HCT116 (cell line): Measurements from ENCODE around the gene CAMK1D. TPM values are rescaled to one million over a fixed set of nuclear protein-coding genes. Genes with fewer than 3 reads are reported as not detected.

Experiments
- ATAC-seq: fragments of 200-7000 bp; cut with Tn5 transposase; 2 replicates; pipeline ENCODE4 v1.9.1; 2020; ENCODE audit warnings: mild to moderate bottlenecking, moderate library complexity
- BruUV-seq: library from RNA; stranded (reverse); fragments of 400-500 nt; replicated peaks from 2 replicates; lab custom pipeline; 2021; lab: Mats Ljungman, UMichigan
- CTCF ChIA-PET: fragments of 300-600 bp; sonication (Branson Sonifier 250); formaldehyde crosslinking; loops from one replicate; lab custom pipeline; 2021; ENCODE audit warnings: antibody characterized with exemption; lab: Charles Lee
- POLR2A ChIA-PET: fragments of 300-600, 350-600 bp; sonication (Branson Sonifier 250); formaldehyde crosslinking; loops from one replicate; lab custom pipeline; 2021; ENCODE audit warnings: antibody characterized with exemption; lab: Charles Lee
- RAD21 ChIA-PET, 2 experiments: fragments of 300-600 bp; sonication (Branson Sonifier 250); formaldehyde crosslinking; loops; one replicate each; lab custom pipeline; 2023; ENCODE audit warnings: low total read pairs in 2 of 2; ENCODE audit not compliant: uncharacterized antibody in 2 of 2, unreplicated experiment in 2 of 2, low non-redundant PET in 1 of 2; lab: Charles Lee
- DNase-seq: peaks from one replicate; pipeline ENCODE4 v3.0.0-alpha.2; 2010; ENCODE audit warnings: low read depth, low spot score
- H2AFZ ChIP-seq: fragments of 200-600 bp; shearing (Covaris generic), sonication (generic); 2 replicates; pipeline ENCODE4 v1.6.1; 2017; ENCODE audit warnings: low read depth, mixed run types, mixed read lengths, antibody characterized with exemption, low read length; ENCODE audit not compliant: poor library complexity, severe bottlenecking
- H3K27ac ChIP-seq: 2 replicates; pipeline ENCODE4 v1.5.1; 2012; ENCODE audit warnings: low read depth, low read length
- H3K27me3 ChIP-seq: fragments of 200-600 bp; sonication (generic); 2 replicates; pipeline ENCODE4 v1.6.1; 2016; ENCODE audit warnings: mixed run types, low read length, mixed read lengths; ENCODE audit not compliant: insufficient read depth
- H3K36me3 ChIP-seq, 2 experiments: fragments of 200-500 bp in 1 of 2; fragments of 200-600 bp in 1 of 2; sonication (Bioruptor generic) in 1 of 2; sonication (generic) in 1 of 2; 2 replicates each; pipeline versions ENCODE4 v1.5.1 to v1.6.1; 2014 to 2016; ENCODE audit warnings: low read length in 2 of 2, inconsistent platforms in 1 of 2, mixed read lengths in 1 of 2, mixed run types in 1 of 2; ENCODE audit not compliant: insufficient read depth in 2 of 2, control insufficient read depth in 1 of 2
- H3K4me1 ChIP-seq, 2 experiments: fragments of 200-600 bp in 1 of 2; sonication (generic) in 1 of 2; 2 replicates each; pipeline versions ENCODE4 v1.5.1 to v1.6.1; 2012 to 2017; ENCODE audit warnings: low read length in 2 of 2, inconsistent platforms in 1 of 2, mild to moderate bottlenecking in 1 of 2, mixed read lengths in 1 of 2, mixed run types in 1 of 2, moderate library complexity in 1 of 2; ENCODE audit not compliant: insufficient read depth in 2 of 2, control insufficient read depth in 1 of 2
- H3K4me2 ChIP-seq: fragments of 200-600 bp; sonication (generic); 2 replicates; pipeline ENCODE4 v1.6.1; 2017; ENCODE audit warnings: mixed run types, low read length, mixed read lengths
- H3K4me3 ChIP-seq, 2 experiments: fragments of 200-600 bp in 1 of 2; sonication (generic) in 1 of 2; replicated peaks in 1 of 2; 2 replicates each; pipeline ENCODE4 v1.5.1; 2011 to 2016; ENCODE audit warnings: low read length in 2 of 2, control low read depth in 1 of 2, low read depth in 1 of 2, mild to moderate bottlenecking in 1 of 2, mixed read lengths in 1 of 2, mixed run types in 1 of 2
- H3K79me2 ChIP-seq: fragments of 200-600 bp; sonication (generic); 2 replicates; pipeline ENCODE4 v1.6.1; 2017; ENCODE audit warnings: mild to moderate bottlenecking, mixed run types, low read length, moderate library complexity, mixed read lengths; ENCODE audit not compliant: insufficient read depth
- H3K9ac ChIP-seq: fragments of 200-600 bp; sonication (generic); 2 replicates; pipeline ENCODE4 v1.6.1; 2016; ENCODE audit warnings: low read length, mixed read lengths
- H3K9me2 ChIP-seq: fragments of 200-600 bp; sonication (generic), shearing (Covaris generic); 2 replicates; pipeline ENCODE4 v1.6.1; 2017; ENCODE audit warnings: mixed run types, mild to moderate bottlenecking, moderate library complexity; ENCODE audit not compliant: insufficient read depth
- H3K9me3 ChIP-seq, 2 experiments: fragments of 200-500 bp in 1 of 2; fragments of 200-600 bp in 1 of 2; sonication (Bioruptor generic) in 1 of 2; sonication (generic) in 1 of 2; 2 replicates each; pipeline ENCODE4 v1.6.1; 2014 to 2017; ENCODE audit warnings: low read length in 2 of 2, mixed read lengths in 2 of 2, inconsistent platforms in 1 of 2, low read depth in 1 of 2, mild to moderate bottlenecking in 1 of 2, mixed run types in 1 of 2, moderate library complexity in 1 of 2; ENCODE audit not compliant: control insufficient read depth in 1 of 2, insufficient read depth in 1 of 2
- H4K20me1 ChIP-seq: fragments of 200-600 bp; sonication (generic), shearing (Covaris generic); 2 replicates; pipeline ENCODE4 v1.6.1; 2017; ENCODE audit warnings: mixed run types, mild to moderate bottlenecking, moderate library complexity; ENCODE audit not compliant: insufficient read depth
- ATF3 ChIP-seq: IDR thresholded peaks from 2 replicates; pipeline ENCODE4 v1.6.1; 2012
- CEBPB ChIP-seq: IDR thresholded peaks from 2 replicates; pipeline ENCODE4 v1.6.1; 2012; ENCODE audit warnings: low read depth
- FOSL1 ChIP-seq: IDR thresholded peaks from 2 replicates; pipeline ENCODE4 v1.6.1; 2012; ENCODE audit warnings: low read depth
- JUND ChIP-seq: IDR thresholded peaks from 2 replicates; pipeline ENCODE4 v1.6.1; 2012
- POLR2A ChIP-seq: IDR thresholded peaks from 2 replicates; pipeline ENCODE4 v1.7.0; 2011; ENCODE audit warnings: borderline replicate concordance; ENCODE audit not compliant: insufficient read depth, insufficient read length; ENCODE audit errors: extremely low read depth
- REST ChIP-seq: IDR thresholded peaks from 2 replicates; pipeline ENCODE4 v1.6.1; 2012; ENCODE audit warnings: low read depth
- SP1 ChIP-seq: IDR thresholded peaks from 2 replicates; pipeline ENCODE4 v1.6.1; 2012; ENCODE audit warnings: low read depth
- SRF ChIP-seq: IDR thresholded peaks from 2 replicates; pipeline ENCODE4 v1.6.1; 2012; ENCODE audit warnings: low read depth
- ZBTB33 ChIP-seq: IDR thresholded peaks from 2 replicates; pipeline ENCODE4 v1.6.1; 2011; ENCODE audit warnings: mild to moderate bottlenecking, low read length, moderate library complexity; ENCODE audit not compliant: insufficient replicate concordance; ENCODE audit errors: extremely low read depth
- ZFX ChIP-seq: fragments of 450-650 bp; IDR thresholded peaks from 2 replicates; pipeline ENCODE4 v1.6.1; 2017
- intact Hi-C: fragments of 100-400 bp; cut with micrococcal nuclease; formaldehyde crosslinking; loops from 2 replicates; pipeline ENCODE4 v1.10.0; 2022
- total RNA-seq: library from RNA; stranded (reverse); gene quantifications from one replicate; pipeline ENCODE4 v1.2.1, GENCODE V29; 2021; ENCODE audit not compliant: unreplicated experiment

CAMK1D gene
- total RNA-seq, 1 experiment from 2014 or later, result 9.6 TPM

GRCh38 chr10:12868229-12868628 is 518.9 kb downstream of the CAMK1D start (continued):
- TF ChIP-seq CEBPB (no peak), REST (no peak), ATF3 (no peak), ZBTB33 (no peak), POLR2A (no peak), SP1 (no peak)

GRCh38 chr10:12869427-12869826 is 520.1 kb downstream of the CAMK1D start:
- no peaks in the 10 kb centered on the region for H3K9me3 ChIP-seq
- H3K79me2 ChIP-seq, result no peaks in the 10 kb centered on the region
- H3K4me1 ChIP-seq, result no peaks in the 10 kb centered on the region
- H4K20me1 ChIP-seq, result no peaks in the 10 kb centered on the region
- H3K27ac ChIP-seq, result no peak overlapping the region
- CTCF ChIA-PET, result interaction anchor here (0.6 kb wide), 1 partner anchor 14 kb away, joined by 5 read pairs; no protein-coding TSS in a partner anchor
- intact Hi-C loops, result no loop called here
- H3K27me3 ChIP-seq, result no peaks in the 10 kb centered on the region
- BruUV-seq, result no TSS peak
- H2AFZ ChIP-seq, result no peak overlapping the region
- ATAC-seq (no peak), DNase-seq (no peak)
- no peak overlapping the region for H3K4me3 ChIP-seq
- RAD21 ChIA-PET, result no interaction called here
- no peak overlapping the region for H3K9ac ChIP-seq
- no peak overlapping the region for H3K4me2 ChIP-seq
- no peaks in the 10 kb centered on the region for H3K36me3 ChIP-seq
- H3K9me2 ChIP-seq, result no peaks in the 10 kb centered on the region
- POLR2A ChIA-PET, result no interaction called here
- TF ChIP-seq ZFX (no peak), REST (no peak), ZBTB33 (no peak), FOSL1 (no peak), SP1 (no peak), JUND (no peak), SRF (no peak)
